PC-3 (cell line): ENCODE data around the gene COPS8.

Source experiments
- CTCF ChIP-seq: fragments of 300-600 bp; sonication (generic); conservative IDR thresholded peaks from 2 replicates; pipeline ENCODE4 v1.5.1; 2017; ENCODE audit warnings: antibody characterized with exemption, low read depth, mild to moderate bottlenecking, low read length
- EZH2 ChIP-seq: fragments of 300-600 bp; sonication (generic); IDR thresholded peaks from one replicate; pipeline ENCODE4 v1.6.1; 2017; ENCODE audit warnings: antibody characterized with exemption, mild to moderate bottlenecking, low read length; ENCODE audit not compliant: unreplicated experiment

- TF ChIP-seq EZH2, result no peak
- no peak for TF ChIP-seq CTCF
Observed at GRCh38 chr2:237064203-237065070, 21.3 kb upstream of the COPS8 start.
